Measurements from ENCODE around the gene PHF11.
A peak's percentile ranks its signal among the peaks of the same experiment; 100 is the strongest.

The PHF11 gene

DNA sequence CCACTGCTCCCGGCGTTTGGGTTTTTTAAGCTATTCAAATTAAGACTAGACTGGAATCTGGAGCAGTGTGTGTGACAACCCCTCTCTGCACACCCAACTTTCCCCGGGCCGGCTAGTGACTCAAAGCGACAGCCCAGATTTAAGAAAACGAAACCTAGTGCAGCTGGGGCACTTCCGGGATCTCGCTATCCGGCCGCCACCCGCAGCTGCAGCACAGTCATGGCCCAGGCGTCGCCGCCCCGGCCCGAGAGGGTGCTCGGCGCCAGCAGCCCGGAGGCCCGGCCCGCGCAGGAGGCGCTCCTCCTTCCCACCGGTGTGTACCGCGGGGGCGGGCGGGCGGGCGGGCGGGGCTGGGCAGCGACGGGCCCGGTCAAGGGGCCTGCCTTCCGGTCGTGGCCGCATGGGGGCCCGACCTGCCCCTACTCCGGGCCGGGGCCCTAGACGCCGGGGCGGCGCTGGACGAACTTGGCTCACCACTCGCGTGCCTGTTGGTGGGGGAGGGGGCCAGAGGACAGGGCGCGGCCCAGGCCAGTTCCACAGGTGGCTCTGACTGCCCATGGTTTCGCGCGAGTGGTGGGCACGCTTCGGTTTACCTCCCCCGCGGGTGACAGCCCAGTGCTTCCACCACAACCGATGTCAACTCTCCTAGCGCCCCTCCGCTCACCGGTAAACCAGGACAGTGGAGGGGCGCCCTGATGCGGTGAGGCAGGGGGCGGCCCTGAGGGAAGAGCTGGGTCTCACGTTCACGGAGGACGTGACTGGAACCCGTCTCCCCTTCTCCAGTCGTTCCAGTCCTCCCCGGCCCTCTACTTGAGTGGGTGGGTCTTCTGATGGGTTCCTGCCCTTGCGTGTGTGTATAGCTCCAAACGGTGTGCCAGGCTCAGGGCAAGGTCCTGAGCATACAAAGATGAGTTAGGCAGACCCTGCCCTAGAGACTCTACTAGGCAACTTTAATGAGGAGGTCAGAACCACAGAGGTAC lies at the start of gene PHF11:
TSS of gene PHF11 (plus strand) at position 171 of the 980 bp plus-strand sequence. CDS start at position 220, 49 bp downstream.
- peak; percentile 95 for DNase-seq

DNA sequence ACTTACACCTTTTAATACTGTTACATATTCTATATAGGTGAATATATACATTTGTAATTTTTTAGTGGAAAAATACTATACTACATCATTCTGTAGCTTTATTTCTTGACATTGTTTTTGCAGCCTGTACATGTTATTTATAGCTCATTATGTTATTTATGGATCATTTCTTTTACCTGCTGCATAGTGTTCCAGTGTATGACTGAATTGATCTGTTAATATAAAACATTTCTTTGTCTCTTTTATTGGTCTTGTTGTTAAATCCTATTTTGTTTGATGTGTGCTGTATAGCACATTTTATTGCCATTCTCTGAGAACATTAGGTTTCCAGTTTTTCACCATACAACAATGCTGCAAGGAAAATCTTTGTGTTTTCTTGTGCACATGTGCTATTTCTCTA lies 49.3 kb upstream of the PHF11 start:
- DNase-seq, result no peak

DNA sequence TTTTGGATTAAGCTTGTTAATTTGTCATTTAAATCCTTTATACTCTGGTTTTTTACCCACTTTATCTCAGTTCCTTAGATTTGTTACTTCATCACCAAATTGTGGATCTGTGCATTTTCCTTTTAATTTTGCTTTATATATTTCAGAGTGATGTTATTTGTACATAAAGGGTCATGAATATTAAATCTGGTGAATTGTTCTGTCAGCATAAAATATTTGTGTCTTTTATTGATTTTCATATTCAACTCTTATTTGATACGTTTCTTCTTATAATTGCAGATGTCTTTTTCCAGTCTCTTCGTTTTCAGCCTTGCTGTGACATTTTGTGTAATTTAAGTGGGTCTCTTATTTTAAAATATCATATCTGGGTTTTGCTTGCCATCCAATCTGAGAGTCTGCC lies 47.0 kb upstream of the PHF11 start:
- no peak for DNase-seq

DNA sequence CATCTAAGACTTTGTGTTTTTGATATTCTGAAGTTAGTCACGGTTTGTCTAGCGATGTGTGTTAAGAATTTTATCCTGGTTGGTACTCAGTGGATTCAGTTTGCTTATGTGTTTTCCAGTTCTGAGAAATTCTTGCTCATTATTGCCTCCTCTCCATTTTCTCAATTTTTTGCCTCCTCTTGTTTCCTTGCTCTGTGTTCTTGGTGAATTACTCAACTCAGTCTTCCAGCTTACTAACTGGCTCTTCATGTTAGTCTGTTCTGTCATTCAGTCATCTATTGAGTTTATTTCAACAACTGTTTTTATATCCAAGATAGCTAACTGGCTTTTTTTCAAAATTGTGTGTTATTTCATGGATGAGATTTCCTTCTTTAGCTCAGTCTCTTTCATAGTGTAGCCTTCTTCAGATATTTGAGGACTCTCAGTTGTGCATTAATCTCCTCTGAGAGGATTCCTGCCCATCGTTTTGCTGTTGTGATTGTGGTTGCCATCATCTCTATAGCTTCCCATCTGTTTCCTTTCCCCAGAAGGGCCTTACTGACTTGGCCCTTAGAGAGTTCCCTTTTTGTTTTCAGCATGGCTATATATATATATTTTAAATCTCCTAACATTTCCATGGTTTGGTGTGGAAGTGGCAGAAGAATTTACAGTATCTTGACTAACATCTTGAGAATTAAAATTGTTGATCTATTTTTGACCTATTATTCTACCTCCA lies 45.5 kb upstream of the PHF11 start:
- peak; percentile 43 for DNase-seq

DNA sequence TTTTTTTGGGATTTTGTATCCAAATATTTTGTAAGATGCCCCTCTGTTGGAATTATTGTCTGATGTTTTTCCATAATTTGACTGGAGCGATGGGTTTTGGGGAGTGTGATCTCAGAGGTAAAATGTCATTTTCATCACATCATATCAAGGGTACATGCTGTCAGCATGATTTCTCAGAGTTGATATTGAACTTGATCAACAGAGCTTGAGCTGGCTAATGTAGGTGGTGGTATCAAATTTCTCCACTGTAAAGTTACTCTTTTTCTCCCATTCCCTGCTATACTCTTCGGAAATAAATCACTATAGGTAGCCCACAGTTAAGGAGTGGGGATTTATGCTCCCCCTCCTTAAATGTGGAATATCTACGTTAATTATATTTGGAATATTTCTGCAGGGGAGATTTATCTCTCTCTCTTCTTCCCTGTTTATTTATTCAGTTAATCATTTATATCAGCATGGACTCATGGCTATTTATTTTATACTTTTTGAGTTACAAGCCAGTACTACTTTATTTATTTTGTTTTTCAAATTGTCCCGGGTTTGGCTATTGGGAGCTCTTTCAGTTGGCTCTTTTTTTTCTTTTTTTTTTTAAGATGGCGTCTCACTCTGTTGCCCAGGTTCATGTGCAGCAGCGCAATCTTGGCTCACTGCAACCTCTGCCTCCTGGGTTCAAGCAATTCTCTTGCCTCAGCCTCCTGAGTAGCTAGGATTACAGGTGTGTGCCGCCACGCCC lies 42.9 kb upstream of the PHF11 start:
- DNase-seq, result no peak

DNA sequence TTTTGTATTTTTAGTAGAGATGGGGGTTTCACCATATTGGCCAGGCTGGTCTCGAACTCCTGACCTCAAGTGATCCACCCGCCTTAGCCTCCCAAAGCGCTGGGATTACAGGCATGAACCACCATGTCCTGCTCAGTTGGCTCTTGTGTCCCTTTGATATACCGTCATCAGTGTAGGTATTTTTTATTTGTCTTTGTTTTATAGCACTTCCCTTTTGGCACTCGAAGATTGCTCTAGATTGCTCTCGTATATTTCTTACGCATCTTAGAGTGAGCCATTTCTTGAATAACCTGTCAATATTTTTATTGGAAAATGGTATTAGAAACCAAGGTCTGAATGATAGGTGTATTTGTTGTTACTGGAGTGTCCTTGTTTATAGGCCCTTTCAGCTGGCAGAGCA lies 42.3 kb upstream of the PHF11 start:
- DNase-seq, result no peak

DNA sequence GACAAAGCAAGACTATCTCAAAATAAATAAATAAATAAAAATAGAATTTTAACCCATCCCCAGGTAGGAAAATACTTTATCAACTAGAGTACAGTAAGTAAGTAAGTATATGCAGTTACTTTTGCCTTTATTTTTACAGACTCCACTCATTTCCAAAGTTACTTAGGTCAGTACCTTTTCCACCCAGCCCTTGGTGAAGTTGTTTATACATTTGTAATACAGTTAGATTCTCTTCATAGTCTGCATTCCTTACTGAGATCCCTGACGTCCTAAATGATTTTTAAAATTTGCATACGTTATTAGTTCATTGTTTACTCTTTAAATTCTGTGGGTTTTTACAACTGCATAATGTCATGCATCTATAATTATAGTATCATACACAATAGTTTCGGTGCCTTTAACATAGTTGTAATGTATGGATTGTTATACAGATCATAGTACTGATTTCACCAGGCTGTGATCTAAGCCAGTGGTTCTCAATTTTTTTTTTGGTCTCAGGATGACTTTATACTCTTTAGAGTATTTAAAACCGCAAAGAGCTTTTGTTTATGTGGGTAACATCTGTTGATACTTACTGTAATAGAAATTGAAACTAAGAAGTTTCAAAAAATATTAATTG lies 41.3 kb upstream of the PHF11 start:
- peak; percentile 72 for DNase-seq

DNA sequence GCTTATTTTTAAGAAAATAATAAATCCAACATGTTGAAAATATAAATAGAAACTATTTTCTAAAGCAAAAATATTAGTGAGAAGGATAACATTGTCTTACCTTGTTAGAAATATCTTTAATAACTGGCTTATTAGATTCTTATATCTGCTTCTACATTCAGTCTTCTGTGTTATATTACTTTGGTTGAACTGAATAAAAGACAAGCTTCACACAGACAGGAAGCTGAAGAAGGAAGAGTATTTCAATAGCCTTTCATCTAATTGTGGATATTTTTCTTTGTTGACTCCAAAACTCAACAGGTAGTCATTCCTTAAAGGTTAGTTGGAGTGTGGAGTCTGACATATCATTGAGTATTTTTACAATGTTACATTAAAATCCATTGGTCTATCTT lies 40.8 kb upstream of the PHF11 start:
- DNase-seq, result no peak

DNA sequence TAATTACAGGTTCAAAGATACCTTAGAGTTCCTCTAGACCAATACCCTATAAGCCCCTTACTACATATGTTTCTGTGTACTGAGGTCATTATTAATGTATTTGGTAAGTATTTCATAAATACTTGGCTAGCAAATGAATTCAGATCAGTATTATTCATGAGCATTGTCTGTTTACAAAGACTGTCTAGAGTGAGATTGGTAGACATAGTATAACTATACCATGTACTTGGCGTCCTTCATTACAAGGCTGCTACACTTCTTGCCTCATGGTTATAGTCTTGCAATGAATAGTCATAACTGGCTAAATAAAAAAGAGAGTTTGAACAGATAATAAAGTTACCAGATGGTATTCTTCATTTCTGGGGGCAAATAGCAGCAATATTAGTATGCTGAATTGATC lies 39.6 kb upstream of the PHF11 start:
- no peak for DNase-seq

DNA sequence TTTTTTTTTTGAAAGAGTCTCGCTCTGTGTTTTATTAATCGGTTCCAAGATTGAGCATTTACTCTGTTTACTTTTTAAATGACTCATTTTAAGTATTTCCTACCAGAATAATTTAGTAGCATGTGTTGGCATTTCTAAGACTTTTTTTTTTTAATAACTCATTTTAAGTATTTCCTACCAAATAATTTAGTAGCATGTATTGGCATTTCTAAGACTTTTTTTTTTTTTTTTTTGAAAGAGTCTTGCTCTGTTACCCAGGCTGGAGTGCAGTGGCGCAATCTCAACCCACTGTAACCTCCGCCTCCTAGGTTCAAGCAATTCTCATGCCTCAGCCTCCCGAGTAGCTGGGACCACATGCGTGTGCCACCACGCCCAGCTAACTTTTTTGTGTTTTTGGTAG lies 38.5 kb upstream of the PHF11 start:
- no peak for DNase-seq

DNA sequence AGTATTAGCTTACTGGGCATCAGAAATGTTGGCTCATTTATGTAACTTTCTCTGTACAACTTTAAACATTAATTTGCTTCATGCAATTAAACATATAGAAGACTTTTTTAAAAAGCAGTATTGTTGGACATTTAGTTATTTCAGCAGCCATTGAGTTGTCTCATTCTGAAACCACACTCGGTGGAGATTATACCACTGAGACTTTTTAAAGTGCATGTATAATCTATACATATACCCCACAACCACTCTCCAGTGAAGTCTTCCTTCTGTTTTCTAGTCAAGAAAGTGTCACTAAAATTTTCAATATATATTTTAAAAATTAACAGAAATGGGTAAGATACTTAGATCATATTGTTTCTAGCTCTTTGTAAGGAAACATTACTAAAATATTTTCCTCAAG lies 36.2 kb upstream of the PHF11 start:
- DNase-seq, result peak; percentile 45

DNA sequence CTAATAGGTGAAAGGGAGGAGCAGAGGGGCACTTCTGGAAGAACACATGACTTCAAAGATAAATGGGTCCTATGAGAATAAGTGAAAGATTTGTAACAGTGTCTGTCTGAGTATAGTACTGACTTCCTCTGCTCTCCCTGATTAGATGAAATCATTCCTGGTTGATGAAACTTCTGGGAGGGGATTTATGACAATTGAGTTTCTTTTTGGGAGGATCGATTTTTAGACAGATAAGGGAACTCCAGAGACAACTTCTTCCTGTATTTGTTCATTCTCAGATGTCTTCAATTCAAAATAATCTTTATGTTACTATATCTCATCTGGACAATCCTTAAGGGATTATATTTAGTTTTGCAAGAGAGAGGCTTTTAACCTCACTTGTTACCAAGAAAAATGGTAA lies 31.7 kb upstream of the PHF11 start:
- DNase-seq, result no peak

DNA sequence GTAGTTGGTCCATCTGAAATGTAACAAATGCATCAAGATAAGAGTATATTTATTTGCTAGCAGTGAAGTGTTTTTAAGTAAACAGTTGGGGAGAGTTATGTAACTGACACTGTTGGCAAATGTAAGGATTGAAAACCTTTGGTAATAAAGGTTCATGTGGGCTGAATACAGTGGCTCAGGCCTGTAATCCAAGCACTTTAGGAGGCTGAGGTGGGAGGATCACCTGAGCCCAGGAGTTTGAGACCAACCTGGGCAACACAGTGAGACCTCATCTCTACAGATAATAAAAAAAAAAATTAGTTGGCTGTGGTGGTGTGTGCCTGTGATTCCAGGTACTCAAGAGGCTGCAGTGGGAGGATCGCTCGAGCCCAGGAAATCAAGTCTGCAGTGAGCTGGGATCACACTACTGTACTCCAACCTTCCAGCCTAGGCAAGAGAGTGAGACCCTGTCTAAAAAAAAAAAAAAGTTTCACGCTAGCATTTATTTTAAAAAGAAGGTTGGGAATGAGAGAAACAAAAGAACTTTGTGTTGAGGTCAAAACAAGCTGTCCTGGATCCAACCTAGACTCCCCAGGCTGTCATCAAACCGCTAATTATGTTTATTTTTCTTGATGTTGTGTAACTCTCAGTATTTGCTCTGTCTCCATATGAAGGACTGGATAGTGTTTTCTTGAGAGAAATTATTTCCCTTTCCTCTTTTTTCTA lies 31.0 kb upstream of the PHF11 start:
- DNase-seq, result no peak

DNA sequence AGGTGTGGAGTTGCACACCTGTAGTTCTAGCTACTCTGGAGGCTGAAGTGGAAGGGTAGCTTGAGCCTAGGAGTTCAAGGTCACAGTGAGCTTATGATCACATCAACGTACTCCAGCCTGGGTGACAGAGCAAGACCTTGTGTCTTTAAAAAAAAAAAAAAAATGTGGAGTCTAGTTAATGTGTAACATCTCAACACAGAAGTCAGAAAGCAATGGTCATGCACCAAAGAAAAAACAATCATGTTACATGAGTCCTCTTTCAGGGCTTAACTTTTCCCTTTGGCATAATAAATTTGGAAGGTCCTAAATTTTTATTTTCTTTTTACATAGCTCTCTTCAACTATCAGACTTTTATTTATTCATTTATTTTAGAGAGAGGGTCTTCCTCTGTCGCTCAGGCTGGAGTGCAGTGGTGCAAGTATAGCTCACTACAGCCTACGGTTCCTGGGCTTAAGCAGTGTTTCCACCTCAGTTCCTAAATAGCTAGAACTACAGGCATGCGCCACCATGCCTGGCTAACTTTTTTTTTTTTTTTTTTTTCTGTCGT lies 29.4 kb upstream of the PHF11 start:
- no peak for DNase-seq

DNA sequence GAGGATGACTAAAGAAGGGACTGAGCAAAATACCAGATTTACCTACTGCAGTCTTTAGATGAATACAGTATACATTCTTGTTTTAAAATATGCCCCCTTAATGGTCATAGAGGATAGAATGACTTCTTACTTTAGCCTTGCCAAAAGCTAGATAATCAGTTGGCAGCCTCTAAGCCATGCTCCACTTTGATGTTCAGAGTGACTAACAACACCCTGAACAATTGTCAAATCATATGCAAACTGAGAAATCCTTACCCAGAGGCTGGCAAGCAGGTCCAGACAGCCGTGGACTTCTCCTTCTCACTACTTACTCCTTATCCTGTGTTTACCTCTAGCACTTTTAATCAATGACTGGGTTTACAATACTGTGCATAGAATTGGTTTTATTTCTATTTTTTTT lies 23.6 kb upstream of the PHF11 start:
- no peak for DNase-seq

DNA sequence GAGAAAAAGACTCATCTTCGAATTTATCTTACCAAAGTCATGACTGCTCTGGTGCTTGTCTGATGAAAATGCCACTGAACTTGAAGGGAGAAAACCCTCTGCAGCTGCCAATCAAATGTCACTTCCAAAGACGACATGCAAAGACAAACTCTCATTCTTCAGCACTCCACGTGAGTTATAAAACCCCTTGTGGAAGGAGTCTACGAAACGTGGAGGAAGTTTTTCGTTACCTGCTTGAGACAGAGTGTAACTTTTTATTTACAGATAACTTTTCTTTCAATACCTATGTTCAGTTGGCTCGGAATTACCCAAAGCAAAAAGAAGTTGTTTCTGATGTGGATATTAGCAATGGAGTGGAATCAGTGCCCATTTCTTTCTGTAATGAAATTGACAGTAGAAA lies 19.2 kb upstream of the PHF11 start:
- DNase-seq, result no peak

DNA sequence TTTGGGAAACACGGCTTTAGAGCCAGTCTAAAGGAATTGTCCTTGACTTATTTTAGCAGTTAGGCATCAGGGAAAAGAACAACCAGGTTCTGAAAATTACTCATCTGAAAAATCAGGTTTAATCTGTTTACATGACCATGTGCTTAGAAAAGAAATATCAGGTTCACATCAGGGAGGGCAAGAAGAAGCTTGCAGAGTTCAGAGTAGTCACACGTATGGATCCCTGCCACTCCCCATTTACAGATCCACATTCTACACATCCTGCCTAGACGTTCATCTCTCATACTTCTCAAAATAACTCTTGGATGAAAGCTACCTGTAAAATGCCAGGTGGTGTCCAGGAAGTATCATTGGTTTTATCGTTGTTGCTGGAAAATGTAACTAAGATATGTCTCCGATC lies 14.0 kb upstream of the PHF11 start:
- no peak for DNase-seq

DNA sequence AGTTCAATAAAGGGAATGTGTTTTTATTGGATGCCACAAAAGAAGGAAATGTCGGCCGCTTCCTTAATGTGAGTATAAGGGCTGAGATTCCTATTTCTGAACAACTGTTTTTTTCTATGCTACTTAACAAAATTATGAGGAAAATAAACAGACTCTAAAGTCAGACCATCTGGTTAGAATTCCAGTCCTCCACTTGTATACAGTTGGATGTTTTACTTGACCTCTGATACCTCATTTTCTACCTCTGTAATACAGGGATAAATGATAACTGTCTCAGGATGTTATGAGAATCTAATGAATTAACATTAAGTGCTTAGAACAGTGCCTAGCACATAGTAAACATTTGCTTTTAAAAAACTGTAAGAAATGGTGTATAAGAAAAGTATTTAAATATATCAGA lies 7.2 kb upstream of the PHF11 start:
- no peak for DNase-seq

DNA sequence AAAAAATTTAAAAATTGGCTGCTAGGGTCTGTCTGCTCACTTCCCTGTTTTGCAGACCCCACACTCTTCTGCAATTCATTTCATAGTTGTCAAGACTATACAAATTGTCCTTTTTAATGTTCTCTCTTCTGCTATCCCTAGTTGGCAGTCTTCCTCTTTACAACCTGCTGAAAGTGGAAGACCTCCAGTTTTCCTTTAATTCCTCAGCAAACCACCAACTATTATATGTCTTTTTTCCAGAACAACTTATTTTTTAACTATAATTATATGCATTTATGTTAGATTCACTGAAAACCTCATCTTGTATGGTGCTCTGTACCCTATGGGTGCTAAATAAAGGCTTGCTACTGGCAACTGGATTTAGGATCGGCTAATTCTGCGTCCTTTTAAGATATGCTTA lies 1.1 kb upstream of the PHF11 start:
- DNase-seq, result no peak

DNA sequence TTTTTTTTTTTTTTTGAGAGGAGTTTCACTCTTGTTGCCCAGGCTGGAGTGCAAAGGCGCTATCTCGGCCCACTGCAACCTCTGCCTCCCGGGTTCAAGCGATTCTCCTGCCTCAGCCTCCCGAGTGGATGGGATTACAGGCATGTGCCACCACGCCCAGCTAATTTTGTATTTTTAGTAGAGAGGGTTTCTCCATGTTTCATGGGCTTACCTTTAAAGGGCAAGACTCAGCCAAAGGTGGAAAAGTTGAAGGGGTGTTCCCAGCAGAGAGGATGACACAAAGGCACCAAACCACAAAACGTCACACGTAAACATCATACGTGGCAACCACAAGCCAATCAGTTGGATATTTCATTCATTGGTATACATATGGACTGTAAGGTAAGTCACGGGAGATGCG lies 1.1 kb downstream of the PHF11 start:
- peak; percentile 71 for DNase-seq

DNA sequence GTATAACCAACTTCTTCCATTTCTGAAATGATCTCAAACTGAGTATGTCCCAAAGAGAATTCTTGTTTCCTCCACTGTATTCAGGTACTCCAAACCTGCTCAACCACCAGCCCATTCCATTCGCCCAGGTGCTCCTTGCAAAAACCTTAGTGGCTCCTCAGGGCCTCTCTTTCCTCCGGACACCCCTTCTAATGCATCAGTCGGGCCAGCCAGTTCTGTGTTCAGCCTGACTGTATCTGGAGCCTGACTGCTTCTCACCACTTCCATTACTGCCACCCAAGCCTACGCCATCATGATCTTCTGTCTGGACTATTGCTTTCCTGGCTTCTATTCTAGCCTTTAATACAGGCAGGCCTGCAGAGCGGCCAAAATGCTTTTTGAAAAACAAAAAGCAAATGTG lies 1.5 kb downstream of the PHF11 start:
- no peak for DNase-seq

DNA sequence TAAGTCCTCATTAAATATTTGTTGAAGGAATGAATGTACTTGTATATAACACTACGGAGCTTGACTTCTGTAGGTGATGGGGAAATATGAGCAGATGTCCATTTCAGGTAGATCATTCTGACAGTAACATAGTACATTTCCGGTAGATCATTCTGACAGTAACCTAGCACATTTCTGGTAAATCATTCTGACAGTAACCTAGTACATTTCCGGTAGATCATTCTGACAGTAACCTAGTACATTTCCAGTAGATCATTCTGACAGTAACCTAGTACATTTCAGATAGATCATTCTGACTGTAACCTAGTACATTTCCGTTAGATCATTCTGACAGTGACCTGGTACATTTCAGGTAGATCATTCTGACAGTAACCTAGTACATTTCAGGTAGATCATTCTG lies 2.5 kb downstream of the PHF11 start:
- peak; percentile 34 for DNase-seq

Data from activated CD4-positive, alpha-beta T cell treated with anti-CD3 and anti-CD28 coated beads, Interleukin-10, Interleukin-2, amounts not matched to agents 100 ng/mL and 50 ng/mL, durations not matched to agents 16 hours and 8 hours (primary cell).